GM13976 (cell line): Measurements from ENCODE around the gene HIGD1C.

Experiments used
- DNase-seq: peaks from one replicate; pipeline ENCODE4 v3.0.0; 2012; ENCODE audit warnings: low spot score
- CTCF ChIP-seq: IDR thresholded peaks from 2 replicates; pipeline ENCODE4 v1.5.1; 2012; ENCODE audit warnings: borderline replicate concordance, mild to moderate bottlenecking; ENCODE audit not compliant: insufficient read depth; ENCODE audit errors: extremely low read depth, missing control alignments, control extremely low read depth
- in situ Hi-C: fragments of 300-500 bp; cut with MboI; formaldehyde crosslinking; loops from one replicate; pipeline ENCODE4 v1.12.0; 2022; ENCODE audit warnings: low sequenced_read_pairs, mixed read lengths, inconsistent platforms; ENCODE audit not compliant: unreplicated experiment

The HIGD1C gene

DNA sequence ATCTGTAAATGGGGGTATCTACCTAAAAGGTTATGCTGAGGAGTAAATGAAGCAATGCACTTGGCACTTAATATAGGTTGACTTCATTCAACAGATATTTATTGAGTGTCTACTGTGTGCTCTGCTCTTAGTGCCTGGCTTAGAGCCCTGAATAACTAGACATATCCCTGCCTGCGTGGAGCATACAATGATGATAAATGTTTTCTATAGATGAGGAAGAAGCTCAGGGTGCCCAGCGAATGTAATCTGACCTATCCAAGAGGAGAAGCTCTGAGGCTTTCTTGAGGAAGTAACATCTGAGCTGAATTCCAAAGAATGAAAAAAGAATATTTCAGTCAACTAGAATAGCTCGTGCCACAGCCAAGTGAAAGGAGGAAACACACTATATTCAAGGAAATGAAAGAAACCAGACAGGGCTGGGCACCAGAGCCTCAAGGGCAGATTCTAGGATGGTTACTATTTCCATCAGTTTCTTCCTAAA, 17.9 kb upstream of the HIGD1C start:
- no peak for DNase-seq
- TF ChIP-seq CTCF = no peak
- in situ Hi-C loops = no loop called here

- in situ Hi-C loops = no loop called here
- no peak for TF ChIP-seq CTCF
- no peak for DNase-seq
These were observed 17.1 kb upstream of the HIGD1C start for GRCh38 chr12:50934981-50935807.

DNA sequence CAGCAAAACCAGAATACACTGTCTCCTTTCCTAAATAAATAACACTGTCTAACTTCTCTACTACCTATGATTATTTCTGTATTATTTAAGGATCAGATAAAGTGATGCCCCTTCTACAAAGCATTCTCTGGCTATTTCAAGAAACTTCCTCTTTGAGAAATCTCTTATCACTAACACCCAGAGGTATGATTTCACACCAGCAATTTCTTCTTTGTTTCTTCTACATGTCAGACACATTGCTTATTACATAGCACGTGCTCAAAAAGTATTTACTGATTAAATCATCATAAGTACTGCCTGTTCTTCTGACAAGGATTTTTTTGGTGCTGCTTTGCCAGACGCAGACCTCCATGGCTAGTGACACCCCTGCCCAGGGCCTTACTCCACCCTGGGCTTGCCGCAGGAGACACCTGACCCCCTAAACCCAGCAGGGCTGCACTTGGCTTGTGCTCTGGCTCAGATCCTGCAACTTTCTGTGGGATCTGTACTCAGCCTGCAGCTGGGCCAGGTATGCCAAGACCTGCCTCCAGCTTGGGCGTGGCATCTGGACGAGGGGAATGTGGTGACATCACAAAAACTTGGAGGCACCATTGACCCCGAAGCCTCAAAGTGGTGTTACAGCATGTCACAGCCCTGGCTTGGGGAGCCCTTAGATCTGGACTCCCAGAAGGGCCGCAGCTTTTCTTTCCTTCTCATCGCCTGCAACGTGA, 15.4 kb upstream of the HIGD1C start:
- in situ Hi-C loops = no loop called here
- DNase-seq = no peak
- no peak for TF ChIP-seq CTCF

DNA sequence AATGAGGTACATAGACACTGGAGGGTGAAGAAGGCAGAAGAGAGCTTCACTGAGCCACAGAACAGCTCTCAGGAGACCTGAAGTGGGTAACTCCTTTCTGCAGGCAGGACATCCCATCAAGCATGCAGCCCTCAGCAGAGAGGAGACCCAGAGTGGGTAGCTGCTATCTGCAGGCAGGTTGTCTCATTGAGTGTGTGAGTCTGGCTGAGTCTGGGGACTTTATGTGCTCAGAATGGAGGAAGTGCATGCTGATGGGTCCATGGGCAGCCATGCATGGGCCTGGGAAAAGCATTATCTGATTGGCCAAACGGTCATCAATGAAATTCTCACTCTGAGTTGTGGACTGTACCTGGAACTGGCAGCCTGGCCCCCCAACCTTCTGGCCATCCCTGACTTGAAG, 14.7 kb upstream of the HIGD1C start:
- DNase-seq = no peak
- in situ Hi-C loops = no loop called here
- TF ChIP-seq CTCF = no peak

DNA sequence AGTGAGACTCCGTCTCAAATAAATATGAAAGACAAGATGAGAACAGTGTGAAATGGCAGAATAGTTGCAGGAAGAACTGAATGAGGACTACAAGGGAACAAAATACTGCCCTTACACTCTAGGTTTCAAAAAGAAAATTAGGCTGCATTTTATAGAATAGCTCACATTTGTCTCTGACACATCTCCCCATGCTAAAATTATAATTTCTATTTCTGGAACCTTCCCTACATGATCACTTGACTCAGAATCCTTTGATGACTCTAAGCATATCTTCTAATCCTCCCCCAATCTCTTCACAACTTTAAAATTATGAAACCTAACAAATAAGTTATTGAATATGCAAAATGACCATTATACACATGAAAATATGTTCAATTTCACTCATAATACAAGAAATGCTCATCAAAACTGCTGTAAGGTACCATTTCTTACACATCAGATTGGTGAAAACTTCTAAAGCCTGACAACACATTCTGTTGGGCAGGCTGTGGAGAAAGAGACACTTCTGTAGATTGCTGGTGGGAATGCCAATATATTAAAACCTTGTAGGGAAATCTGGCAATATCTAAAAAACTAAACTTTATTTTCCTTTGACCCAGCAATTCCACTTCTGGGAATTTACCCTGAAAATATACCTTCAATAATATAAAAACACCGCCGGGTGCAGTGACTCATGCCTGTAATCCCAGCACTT, 4.3 kb upstream of the HIGD1C start:
- TF ChIP-seq CTCF = no peak
- DNase-seq = no peak
- in situ Hi-C loops = no loop called here

- TF ChIP-seq CTCF = no peak
- DNase-seq = no peak
- in situ Hi-C loops = no loop called here
These were observed 3.5 kb upstream of the HIGD1C start for GRCh38 chr12:50948798-50949197.
